SKM-1 (cell line): ENCODE results near the gene PRSS23.
"Not testable (repeated sequence)": the region's sequence is repeated elsewhere in the genome, so short reads cannot be mapped to it uniquely, and the experiment has no call there.

Experiments
- DNase-seq: peaks from one replicate; lab custom pipeline; 2025; ENCODE audit not compliant: unreplicated experiment; lab: John Stamatoyannopoulos, UW

PRSS23 gene

DNA sequence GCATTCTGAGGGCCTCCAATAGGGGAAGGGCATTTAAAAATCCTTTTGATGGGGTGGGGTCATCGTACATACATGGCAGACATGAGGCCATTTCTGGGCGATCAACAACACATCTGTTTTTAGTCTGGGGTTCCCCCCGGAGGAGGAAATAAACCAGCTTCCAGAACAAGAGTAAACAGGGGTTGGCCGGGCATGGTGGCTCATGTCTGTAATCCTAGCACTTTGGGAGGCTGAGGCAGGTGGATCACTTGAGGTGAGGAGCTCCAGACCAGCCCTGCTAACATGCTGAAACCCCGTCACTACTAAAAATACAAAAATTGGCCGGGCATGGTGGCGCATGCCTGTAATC, 12.0 kb downstream of the PRSS23 start:
- DNase-seq = no peak

DNA sequence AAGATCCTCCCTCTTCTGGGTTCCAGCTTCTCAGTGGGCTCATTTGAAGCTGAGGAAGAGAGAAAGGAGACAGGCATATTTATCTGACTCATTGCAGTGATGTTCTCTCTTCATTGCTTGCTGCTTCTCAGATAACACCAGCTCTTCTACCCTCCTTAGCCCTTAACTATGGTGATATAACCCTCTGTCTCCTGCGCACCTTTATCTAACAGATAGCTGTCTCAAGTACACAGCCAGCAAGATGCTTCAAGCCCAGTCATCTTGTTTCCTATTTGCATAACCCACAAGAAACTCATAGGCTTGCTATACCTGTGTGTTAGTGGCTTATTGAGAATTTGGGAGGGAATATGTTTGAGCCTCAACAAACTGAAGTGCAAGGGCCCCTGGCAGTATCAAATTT, 12.6 kb downstream of the PRSS23 start:
- DNase-seq = no peak

DNA sequence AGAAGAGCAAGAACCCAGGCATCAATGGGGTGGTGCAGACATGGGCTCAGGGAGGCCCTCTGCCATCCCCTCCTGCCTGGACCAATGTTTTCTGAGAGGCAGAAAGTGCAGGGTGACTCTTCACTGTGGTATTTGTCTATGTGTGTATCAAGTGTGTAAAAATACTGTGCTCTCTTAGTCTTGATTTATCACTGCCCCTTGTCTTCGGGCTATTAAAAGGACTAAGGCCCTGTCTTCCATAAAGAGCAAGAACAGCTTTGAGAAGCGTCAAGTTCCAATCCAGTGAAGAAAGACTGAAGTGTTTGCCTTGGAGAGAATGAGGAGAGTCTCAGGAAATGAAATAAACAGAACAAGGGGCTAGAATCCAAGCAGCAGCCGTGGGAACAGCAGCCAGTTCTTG, 14.4 kb downstream of the PRSS23 start:
- DNase-seq = no peak

DNA sequence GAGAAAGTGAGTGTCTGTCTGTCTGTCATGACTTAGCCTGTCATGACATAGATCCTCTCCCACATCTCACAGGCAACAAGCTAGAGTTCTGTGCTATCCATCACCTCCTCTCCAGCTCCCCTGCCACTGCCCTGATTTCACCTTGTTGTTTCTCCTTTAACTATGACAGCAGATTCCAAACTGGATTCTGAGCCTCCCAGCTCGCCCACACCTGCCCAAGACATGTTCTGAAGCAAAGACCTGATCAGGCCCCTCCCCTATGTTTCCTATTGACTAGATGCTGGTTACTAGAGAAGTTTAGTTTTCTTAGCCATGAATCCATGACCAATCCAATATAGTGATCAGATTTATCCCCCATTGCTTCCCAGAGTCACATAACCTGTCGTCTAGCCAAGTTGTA, 15.4 kb downstream of the PRSS23 start:
- no peak for DNase-seq

DNA sequence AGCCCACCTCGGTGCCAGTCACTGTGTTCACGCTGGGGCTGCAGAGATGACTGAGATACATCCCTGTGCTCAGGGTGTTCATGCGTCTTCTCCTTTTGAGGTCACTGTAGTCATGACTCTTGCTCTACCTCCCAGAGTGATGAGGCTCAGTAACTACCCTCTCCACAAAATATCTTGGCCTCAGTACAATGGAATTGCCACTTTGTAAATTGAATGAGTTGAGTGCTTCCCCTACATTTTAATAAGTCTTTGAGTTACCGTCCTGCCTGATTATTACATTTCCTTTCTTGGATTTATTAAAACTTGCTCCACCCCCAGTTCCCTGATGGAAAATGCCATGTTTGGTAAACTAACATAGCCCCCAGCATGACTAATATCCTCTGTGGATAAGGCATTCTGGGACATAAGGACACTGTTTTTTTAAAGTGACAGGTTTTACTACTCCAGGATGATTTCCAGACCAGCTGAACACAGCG, 15.9 kb downstream of the PRSS23 start:
- no peak for DNase-seq

DNA sequence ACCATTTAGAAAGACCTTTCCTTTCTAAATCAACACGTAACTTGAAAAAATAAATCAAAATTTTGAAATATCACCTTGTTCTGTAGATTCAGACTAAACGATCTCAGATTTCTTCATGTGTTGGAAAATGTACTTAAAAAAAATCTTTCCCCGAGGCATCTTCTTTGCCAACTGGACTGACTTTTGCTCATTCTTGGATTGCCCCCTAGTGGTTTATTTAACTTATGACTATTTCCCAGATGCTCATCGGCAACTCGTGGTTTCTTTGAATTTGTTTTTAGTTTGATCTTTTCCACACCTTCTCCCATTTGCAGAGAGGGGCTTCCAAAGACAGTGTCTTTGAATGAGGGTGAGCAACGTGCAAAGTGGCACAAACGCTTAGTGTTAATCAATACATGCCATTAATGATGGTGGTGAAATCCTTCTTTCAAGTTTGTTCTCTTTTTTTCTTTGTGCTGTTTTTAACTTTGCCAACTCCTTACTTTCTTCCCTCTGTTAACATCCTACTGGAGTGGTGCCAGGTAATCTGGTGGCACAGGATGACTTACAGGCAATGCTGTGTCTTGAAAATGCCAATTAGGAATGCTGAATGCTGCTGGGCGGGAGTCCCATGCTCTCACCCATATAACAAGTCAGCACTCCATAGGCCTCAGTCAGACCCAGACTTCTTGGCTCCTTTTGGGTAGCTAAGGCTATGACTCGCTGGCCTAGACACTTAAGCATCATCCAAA, 18.3 kb downstream of the PRSS23 start:
- peak; percentile 63 for DNase-seq

DNA sequence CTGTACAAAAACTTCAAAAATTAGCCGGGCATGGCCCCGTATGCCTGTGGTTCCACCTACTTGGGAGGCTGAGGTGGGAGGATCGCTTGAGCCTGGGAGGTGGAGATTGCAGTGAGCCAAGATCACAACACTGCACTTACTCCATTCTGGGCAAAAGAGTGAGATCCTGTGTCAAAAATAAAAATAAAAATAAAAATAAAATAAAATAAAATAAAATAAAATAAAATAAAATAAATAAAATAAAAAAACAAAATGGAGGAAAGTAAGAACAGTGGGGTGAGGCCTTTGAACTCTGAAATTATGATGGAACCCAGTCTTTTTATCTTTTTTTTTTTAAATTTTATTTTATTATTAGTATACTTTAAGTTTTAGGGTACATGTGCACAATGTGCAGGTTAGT, 23.8 kb downstream of the PRSS23 start:
- not testable (repeated sequence) for DNase-seq

DNA sequence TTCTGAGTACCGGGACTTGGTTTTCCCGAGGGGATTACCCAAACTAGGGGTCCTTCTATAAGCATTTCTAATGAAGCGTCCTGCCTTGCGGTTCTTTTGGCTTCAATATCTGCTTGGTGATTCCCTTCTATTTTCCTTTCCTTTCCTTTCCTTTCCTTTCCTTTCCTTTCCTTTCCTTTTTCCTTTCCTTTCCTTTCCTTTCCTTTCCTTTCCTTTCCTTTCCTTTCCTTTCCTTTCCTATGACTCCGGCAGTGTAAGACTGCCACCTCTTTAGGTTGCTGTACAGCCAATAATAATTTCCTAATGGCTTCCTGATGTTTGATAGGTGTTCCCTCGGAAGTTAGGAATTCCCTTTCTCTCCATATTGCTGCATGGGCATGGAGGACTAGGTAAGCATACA, 34.0 kb downstream of the PRSS23 start:
- DNase-seq = not testable (repeated sequence)

DNA sequence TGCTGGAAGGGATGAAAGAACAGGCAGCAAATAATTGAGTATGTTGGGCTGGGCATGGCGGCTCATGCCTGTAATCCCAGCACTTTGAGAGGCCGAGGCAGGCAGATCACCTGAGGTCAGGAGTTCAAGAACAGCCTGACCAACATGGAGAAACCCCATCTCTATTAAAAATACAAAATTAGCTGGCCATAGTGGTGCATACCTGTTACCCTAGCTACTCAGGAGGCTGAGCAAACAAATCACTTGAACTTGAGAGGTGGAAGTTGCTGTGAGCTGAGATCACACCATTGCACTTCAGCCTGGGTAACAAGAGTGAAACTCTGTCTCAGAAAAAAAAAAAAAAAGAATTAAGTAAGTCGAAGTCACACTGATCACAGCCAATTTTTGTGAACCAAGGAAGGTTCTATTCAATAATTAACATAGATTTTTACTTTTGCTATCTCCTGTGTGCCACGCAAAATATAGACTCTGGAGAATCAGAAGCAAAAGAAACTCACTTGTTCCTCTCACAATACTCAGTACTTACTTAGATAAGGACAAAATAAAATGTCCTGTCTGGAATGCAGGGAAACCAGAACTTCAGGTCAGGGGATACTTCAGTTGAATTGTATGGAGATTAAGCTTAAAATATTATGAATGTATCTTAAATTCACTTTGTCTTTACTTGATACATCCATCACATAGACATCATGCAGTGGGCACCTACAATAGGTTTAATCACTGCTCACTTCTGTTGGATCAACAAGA, 44.6 kb downstream of the PRSS23 start:
- DNase-seq = not testable (repeated sequence)

DNA sequence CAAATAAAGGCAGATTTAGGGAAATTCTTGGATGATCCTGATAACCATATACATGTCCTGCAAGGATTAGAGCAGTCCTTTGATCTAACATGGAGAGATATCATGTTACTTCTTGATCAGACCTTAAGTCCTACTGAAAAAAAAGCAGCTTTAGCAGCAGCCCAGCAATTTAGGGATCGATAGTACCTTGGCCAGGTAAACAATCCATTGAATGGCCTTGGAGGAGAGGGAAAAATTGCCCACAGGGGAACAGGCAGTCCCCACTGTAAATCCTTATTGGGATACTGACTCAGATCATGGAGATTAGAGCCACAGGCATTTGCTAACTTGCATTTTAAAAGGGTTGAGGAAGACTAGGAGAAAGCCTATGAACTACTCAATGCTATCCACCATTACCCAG, 47.8 kb downstream of the PRSS23 start:
- DNase-seq = no peak

DNA sequence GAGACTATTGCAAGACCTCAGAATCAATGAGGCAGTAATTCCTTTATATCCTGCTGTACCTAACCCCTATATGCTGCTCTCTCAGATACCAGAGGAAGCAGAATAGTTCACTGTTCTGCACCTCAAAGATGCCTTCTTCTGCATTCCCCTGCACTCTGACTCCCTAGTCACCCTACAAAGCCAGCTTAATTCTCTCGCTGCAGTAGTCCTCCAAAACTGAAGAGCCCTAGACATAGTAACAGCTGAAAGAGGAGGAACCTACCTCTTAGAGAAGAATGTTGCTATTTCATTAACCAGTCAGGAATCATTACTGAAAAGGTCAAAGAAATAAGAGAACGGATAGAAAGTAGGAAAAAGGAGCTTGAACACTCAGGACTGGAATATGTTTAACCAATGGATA, 49.3 kb downstream of the PRSS23 start:
- DNase-seq = no peak
